HL-60 (cell line): Measurements from ENCODE around the gene TSKS.

Experiments used
- POLR2AphosphoS5 ChIP-seq: IDR thresholded peaks from 2 replicates; pipeline ENCODE4 v1.6.1; 2012; ENCODE audit warnings: low read depth
- SPI1 ChIP-seq: IDR thresholded peaks from 2 replicates; pipeline ENCODE4 v1.6.1; 2012; ENCODE audit warnings: low read depth, mild to moderate bottlenecking, borderline replicate concordance
- TF ChIP-seq, protein P1 (sequence below): IDR thresholded peaks from one replicate; pipeline ENCODE4 v1.5.1; 2011; ENCODE audit warnings: low read length, control low read depth, inconsistent platforms; ENCODE audit not compliant: insufficient read depth
- TF ChIP-seq, protein P2 (sequence below): IDR thresholded peaks from 2 replicates; pipeline ENCODE4 v1.6.1; 2012; ENCODE audit warnings: low read depth; ENCODE audit not compliant: insufficient replicate concordance

DNA sequence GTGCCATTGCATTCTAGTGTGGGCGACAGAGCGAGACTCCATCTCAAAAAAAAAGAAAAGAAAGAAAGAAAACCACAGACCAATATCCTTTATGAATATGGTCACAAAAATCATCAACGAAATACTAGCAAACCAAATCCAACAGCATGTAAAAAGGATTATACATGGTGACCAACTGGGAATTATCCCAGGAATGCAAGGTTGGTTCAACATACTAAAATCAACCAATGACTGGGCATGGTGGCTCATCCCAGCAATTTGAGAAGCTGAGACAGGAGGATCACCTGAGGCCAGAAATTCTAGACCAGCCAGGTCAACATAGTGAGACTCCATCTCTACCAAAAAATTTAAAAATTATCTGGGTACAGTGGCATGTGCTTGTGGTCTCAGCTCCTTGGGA lies 7.2 kb downstream of the TSKS start:
- TF ChIP-seq, protein P1, sequence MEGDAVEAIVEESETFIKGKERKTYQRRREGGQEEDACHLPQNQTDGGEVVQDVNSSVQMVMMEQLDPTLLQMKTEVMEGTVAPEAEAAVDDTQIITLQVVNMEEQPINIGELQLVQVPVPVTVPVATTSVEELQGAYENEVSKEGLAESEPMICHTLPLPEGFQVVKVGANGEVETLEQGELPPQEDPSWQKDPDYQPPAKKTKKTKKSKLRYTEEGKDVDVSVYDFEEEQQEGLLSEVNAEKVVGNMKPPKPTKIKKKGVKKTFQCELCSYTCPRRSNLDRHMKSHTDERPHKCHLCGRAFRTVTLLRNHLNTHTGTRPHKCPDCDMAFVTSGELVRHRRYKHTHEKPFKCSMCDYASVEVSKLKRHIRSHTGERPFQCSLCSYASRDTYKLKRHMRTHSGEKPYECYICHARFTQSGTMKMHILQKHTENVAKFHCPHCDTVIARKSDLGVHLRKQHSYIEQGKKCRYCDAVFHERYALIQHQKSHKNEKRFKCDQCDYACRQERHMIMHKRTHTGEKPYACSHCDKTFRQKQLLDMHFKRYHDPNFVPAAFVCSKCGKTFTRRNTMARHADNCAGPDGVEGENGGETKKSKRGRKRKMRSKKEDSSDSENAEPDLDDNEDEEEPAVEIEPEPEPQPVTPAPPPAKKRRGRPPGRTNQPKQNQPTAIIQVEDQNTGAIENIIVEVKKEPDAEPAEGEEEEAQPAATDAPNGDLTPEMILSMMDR: no peak
- TF ChIP-seq, protein P2, sequence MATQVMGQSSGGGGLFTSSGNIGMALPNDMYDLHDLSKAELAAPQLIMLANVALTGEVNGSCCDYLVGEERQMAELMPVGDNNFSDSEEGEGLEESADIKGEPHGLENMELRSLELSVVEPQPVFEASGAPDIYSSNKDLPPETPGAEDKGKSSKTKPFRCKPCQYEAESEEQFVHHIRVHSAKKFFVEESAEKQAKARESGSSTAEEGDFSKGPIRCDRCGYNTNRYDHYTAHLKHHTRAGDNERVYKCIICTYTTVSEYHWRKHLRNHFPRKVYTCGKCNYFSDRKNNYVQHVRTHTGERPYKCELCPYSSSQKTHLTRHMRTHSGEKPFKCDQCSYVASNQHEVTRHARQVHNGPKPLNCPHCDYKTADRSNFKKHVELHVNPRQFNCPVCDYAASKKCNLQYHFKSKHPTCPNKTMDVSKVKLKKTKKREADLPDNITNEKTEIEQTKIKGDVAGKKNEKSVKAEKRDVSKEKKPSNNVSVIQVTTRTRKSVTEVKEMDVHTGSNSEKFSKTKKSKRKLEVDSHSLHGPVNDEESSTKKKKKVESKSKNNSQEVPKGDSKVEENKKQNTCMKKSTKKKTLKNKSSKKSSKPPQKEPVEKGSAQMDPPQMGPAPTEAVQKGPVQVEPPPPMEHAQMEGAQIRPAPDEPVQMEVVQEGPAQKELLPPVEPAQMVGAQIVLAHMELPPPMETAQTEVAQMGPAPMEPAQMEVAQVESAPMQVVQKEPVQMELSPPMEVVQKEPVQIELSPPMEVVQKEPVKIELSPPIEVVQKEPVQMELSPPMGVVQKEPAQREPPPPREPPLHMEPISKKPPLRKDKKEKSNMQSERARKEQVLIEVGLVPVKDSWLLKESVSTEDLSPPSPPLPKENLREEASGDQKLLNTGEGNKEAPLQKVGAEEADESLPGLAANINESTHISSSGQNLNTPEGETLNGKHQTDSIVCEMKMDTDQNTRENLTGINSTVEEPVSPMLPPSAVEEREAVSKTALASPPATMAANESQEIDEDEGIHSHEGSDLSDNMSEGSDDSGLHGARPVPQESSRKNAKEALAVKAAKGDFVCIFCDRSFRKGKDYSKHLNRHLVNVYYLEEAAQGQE: no peak
- TF ChIP-seq POLR2AphosphoS5 (no peak), SPI1 (no peak)
